CD4-positive, alpha-beta T cell treated with Interleukin-1 beta for 1 hour (primary cell): Measurements from ENCODE around the gene TRIM50.
A peak's percentile ranks its signal among the peaks of the same experiment; 100 is the strongest.
"Not testable (repeated sequence)": the region's sequence is repeated elsewhere in the genome, so short reads cannot be mapped to it uniquely, and the experiment has no call there.

Experiments used
- DNase-seq, 2 donors: peaks; one replicate each; pipeline ENCODE4 v3.0.0-alpha.2; 2020 to 2022

TRIM50 gene

GRCh38 chr7:73312831-73313520 is 14.9 kb downstream of the TRIM50 start:
- DNase-seq, result no peak

GRCh38 chr7:73311421-73311820 is 16.5 kb downstream of the TRIM50 start:
- DNase-seq, result not testable (repeated sequence)

GRCh38 chr7:73308665-73309214 is 19.1 kb downstream of the TRIM50 start, which contains the start of gene NSUN5:
Gene NSUN5 (minus strand): TSS chr7:73308826. CDS start chr7:73308790, 36 bp downstream.
- peak; percentile 89 to 90 for DNase-seq

- DNase-seq, result no peak
Measured at GRCh38 chr7:73308074-73308664, 19.7 kb downstream of the TRIM50 start.

- DNase-seq, result no peak
Measured at GRCh38 chr7:73307436-73307835, 20.4 kb downstream of the TRIM50 start.

DNA sequence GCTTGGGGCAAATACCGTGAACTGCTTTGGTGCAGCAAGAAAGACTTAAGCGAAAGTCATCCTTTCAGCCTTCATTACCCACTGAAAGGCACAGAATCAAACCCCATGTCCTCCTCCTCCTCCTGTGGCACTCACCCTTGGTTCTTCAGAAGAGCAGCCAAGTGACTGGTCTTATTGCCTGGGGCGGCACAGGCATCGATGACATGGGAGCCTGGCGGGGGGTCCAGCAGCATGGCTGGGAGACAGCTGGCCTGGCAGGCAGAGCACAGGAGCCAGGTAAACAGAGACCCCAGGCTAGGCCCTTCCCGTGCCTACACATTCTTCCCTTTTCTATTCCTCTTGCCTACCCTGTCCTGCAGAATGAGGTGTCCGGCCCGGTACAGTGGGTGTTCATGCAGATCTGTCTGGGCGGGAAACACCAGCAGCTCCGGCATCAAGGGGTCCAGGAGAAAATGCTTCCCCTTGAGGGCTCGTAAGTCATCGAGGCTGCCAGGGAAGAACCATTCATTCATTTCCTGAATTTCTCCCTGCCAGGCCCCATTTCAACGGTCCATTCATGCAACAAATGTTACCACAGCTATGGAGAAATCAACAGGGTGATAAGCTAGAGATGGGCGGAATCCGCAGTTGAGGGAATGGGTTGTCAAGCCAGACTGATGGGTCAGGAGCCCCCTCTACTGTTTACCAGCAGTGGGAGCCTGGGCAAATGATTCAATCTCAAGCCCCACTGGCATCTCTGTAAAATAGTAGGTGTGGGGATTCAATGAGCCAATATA is 23.1 kb downstream of the TRIM50 start:
- DNase-seq, result not testable (repeated sequence)

DNA sequence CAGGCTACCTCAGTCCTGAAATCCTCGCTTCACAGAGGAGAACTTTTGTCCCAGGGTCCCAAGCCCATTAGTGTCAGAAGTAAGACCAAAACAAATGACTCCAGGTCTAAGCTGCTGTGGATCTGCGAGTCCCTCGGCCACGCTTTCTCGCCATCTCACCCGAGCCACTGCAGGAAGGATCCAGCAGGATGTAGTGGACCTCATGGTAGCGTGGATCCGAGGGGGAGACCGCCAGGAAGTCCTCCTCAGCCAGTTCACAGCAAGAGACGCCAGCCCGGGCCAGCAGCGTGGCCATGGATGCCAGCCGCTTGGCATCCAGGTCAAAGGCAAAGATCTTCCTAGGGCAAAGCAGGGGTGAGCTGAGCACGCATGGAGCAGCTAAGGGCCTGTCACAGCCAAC is 23.8 kb downstream of the TRIM50 start:
- DNase-seq, result no peak

DNA sequence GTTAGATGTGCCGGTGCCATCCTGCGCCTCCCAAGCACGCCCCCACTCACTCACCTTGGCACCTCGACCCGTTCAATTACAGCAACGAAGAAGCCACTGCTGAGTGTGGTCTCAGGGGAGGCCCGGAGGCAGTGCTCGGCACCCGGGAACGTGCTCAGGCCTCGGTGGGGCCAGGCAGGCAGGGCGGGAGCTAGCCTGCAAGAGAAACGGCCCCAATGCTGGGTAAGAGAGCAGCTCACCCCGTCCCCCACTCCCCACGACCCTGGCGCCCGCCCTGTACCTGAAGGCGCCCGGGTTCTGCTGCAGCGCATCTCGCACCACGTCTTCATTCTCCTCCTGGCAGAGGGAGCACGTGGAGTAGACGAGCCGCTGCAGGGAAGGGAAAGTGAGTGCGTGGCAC is 24.3 kb downstream of the TRIM50 start:
- no peak for DNase-seq

- DNase-seq, result not testable (repeated sequence)
Measured at GRCh38 chr7:73302846-73303245, 25.0 kb downstream of the TRIM50 start.

DNA sequence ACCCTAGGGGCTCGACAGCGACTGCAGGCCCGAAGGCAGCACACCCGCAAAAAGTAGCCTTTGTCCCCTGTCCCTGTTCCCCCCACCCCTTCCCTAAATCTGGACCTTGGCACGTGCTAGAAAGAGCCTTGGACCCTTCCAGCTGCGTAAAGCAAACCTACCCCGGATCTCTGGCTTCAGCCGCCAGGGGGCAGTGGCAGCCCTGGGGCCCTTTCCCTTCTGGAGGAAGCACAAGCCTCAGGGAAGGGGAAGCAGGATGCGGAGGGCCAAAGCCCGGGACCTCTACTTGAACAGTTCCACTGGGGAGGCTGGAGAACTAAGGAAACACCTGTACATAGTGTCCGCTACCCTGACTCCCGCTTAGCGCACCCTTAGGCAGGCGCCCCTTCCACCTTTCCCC is 26.8 kb downstream of the TRIM50 start:
- not testable (repeated sequence) for DNase-seq

- not testable (repeated sequence) for DNase-seq
Measured at GRCh38 chr7:73299812-73300211, 28.1 kb downstream of the TRIM50 start.

DNA sequence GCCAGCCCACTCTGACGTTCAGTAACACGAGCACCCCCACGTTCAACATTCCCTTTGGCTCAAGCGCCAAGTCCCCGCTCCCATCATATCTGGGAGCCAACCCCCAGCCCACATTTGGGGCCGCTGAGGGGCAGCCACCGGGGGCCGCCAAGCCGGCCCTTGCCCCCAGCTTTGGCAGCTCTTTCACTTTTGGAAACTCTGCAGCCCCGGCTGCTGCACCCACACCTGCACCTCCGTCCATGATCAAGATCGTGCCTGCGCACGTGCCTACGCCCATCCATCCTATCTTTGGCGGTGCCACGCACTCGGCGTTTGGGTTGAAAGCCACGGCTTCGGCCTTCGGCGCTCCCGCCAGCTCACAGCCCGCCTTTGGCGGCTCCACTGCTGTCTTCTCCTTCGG is 30.2 kb downstream of the TRIM50 start:
- not testable (repeated sequence) for DNase-seq

GRCh38 chr7:73297235-73297634 is 30.6 kb downstream of the TRIM50 start:
- DNase-seq, result not testable (repeated sequence)

GRCh38 chr7:73277210-73277609 is 50.7 kb downstream of the TRIM50 start:
- not testable (repeated sequence) for DNase-seq

GRCh38 chr7:73267813-73268212 is 60.1 kb downstream of the TRIM50 start:
- not testable (repeated sequence) for DNase-seq

DNA sequence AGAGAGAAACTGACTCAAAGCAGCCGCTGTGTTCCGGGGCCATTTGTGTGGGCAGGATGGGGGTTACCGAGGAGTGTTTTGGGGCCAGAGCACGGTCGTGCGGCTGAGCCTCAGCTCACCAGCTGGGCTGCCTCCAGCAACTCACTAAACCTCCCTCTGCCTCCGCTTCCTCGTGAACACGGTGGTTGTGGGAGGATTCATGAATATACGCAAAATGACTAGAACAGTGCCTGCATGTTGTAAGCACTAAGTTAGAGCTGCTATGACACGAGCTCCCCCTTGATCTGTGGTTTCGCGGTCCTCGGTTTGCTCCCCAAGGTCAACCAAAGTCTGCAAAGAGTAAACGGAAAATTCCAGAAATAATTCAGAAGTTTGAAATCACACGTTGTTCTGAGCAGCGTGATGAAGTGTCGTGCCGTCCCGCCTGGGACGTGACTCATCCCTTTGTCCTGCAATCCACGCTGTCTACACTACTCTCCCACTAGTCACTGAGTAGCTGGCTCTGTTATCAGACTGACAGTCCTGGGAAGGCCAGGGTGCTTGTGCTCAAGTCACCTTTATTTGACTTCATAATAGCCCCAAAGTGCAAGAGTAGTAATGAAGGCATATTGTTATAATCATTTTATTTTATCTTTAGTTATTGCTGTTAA is 61.0 kb downstream of the TRIM50 start:
- DNase-seq, result not testable (repeated sequence)
